DMS53 (cell line): Measurements from ENCODE around the gene PDZK1.
"Not testable (repeated sequence)": the region's sequence is repeated elsewhere in the genome, so short reads cannot be mapped to it uniquely, and the experiment has no call there.

Experiments
- DNase-seq: peaks from one replicate; lab custom pipeline; 2025; lab: John Stamatoyannopoulos, UW

Gene PDZK1

DNA sequence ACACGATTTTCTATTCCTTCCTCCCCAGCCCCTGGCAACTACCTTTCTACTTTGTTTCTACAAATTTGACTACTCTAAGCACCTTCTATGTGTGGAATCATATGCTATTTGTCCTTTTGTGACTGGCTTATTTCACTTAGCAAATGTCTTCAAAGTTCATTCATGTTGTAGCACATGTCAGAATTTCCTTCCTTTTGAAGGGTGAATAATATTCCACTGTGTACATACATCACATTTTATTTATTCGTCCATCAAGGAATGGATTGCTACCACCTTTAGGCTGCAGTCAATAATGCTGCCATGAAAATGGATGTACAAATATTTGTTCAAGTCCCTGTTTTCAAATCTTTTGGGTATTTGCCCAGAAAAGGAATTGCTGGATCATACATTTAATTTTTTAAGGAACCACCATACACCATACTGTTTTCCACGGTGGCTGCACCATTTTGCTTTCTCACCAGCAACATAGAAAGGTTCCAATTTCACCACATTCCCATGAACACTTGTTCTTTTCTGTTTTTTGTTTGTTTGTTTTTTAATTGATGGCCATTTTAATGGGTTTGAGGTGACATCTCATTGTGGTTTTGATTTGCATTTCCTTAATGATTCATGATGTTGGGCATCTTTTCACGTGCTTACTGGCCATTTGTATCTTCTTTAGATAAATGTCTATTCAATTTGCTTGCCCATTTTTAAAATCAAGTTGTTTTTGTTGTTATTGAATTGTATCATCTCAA is 3.3 kb upstream of the PDZK1 start:
- no peak for DNase-seq

DNA sequence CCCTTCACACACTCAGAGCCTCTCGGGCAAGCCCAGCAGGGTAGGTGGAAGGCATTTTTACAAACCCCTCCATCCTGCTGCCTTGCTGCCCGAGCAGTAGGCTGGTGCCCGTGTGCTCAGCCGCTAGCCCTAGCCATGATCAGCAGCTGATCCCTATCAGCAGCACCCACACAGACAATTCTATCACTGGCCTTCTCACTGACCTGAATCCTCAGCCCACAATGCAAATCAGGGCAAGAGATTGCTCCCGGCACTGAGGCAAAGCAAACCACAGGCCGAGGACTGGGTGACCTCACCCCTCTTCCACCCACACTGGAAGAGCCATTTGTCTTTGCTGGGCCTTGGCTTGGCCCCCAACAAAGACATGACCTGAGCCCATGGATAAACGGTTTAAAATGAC is 895 bp upstream of the PDZK1 start:
- DNase-seq = no peak

DNA sequence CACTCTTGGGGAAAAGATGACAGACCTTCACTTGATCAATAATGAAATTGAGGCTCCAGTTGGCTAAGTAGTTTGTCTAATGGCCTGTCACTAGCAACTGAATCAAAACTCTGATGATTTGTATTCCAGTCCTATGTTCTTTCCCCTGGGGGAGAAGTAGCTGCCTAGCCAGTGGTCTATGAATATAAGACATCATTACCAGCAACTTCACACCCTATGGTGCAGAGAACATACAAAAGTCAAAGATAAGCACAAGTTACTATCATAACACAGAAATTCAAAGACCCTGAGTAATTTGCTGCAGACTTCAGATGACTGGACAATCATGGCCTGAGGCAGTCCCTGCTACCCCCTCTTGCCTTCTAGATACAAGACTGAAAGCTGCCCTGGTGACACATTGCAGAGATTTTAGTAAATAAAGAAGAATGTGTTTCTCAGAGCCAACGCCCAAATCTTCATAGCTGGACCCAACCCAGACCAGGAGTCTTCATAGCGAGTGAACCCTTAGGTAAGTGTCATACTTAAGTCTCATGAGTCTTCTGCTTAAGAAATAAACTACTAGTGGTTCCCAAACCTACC is 993 bp downstream of the PDZK1 start:
- DNase-seq = no peak

DNA sequence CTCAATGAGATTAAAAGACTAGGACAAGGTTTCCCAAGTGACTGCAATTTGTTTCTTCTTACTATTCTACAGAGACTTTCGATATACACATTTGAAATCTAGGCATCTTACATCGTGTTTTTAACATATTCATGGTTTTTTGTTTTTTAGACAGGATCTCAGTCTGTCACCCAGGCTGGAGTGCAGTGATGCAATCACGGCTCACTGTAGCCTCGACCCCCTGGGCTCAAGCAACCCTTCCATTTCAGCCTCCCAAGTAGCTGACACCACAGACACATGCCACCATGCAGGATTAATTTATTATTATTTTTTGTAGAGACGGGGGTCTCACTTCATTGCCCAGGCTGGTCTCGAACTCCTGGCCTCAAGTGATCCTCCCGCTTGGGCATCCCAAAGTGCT is 1.5 kb downstream of the PDZK1 start:
- DNase-seq = no peak

DNA sequence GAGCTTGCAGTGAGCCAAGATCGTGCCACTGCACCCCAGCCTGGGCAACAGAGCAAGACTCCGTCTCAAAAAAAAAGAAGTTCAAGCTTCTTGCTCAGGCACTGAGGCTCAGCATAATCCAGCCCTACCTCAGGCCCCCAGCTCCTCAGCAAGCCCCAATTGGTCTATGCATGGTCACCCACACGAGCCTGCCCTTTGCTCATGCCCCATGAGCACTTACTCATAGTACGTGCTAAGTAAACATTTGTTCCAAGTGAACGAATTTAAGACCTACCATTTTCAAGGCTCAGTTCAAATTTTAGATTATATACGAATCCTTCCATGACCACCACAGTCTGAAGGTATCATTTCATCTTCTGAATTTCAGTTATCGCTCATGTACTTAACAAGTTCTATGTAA is 4.3 kb downstream of the PDZK1 start:
- no peak for DNase-seq

DNA sequence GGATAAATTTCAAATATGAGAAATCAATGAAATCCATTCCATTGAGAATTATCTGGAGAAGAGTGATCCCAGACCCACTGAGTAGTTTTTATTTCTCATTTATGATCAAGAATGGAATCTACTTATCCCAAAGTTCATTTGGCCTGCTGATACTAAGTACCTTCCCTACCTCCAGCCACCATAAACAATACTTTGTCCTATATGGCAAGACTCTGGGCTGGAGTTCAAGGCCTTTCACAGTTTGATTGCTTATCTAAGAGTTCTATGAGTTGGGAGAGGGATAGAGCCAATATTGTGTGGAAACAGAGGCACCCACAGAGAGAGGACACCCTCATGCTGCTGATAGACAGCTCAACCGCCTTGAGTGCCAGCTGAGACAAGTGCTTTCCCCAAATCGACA is 5.1 kb downstream of the PDZK1 start:
- no peak for DNase-seq

DNA sequence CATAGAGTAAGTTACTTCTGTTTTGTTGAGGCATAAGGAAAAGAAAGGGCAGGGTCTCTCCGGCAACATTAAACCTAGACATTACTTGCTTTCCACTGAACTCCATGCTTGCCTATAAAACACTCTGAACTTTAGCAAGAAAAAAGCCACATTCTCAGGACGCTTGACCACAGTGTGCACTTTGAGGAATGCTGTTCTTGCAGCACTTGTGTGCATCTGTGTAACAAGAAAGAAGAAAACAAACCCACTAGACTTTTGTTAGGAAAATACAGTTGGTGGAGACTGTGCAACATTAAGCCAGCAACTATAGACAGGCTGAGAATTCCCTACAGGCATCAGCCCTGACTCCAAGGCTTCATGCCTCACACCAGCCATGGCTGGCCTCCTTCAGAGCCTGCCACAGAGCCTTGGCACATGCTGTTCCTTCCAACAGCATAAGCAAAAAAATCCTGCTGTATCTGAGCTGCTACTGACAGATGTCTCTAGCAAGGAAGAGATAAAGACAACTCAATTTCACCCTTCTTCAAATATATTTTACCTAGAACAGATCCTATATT is 5.8 kb downstream of the PDZK1 start:
- DNase-seq = no peak

DNA sequence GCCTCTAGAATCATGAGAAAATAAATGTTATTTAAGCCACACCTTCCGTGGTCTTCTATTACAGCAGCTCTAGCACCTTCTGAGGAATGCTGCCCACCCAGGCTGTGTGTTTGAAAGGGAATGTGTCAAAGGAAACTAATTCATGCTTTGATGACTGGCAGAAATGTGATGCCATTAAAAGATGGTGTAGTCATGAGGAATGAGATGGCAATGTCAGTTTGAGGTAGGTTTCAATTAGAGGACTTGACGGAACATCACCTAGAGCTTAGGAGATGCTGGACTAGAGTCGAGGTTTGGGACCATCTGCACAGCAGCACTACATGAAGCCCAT is 10.6 kb downstream of the PDZK1 start:
- DNase-seq = no peak

DNA sequence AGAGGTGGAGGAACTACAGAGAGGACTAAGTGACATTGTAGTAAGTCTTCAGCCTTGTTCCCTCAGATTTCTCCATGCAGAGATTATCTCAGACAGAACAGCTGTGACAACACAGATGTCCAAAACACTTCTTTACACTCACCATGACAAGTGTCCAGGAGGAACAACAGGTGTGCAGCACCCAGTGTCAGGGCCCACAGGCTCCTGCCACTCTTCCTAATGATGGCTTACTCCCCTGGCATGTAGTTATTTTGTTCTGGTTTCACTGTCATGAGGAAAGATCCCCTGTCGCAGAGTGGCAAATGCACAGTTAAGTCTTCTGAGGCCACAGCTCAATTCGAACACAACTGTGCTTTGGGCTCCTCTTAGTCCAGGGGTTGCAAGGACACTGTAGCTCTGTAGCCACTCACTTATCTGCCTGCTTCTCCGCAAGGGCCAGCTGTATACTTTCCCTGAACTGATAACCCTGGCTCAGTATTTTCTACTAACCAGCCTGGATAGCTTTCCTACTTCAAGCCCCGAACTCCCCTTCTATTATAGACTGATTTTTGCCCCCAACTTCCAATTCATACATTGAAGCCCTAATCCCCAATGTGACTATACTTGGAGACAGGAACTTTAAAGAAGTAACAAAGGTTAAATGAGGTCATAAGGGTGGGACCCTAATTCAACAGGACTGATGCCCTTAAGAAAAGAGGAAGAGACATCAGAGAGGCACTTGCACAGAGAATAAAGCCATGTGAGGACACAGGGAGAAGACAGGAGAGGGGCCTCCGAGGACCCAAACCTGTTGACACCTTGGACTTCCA is 11.1 kb downstream of the PDZK1 start:
- DNase-seq = peak; percentile 80

DNA sequence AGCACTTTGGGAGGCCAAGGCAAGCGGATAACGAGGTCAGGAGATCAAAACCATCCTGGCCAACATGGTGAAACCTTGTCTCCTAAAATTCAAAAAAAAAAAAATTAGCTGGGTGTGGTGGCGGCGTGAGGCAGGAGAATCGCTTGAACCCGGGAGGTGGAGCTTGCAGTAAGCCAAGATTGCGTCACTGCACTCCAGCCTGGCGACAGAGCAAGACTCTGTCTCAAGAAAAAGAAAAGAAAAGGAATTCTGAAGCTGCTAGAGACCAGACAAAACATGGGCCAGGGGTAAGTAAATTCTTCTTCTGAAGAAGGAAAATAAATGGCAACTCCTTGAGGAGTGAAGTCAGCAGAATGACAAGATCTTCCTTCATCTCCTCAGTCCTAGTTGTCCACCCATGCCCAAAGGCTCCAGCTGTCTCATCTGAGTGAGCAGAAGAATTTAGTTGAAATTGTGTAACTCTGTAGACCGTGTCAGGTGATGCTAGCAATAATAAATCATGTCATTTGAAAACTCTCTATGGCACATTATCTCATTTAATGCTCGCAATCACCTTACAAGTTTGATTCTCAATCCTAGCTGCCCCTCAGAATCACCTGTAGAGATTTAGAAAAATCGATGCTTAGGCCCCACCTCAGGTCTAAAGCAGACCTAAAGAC is 14.3 kb downstream of the PDZK1 start:
- no peak for DNase-seq

DNA sequence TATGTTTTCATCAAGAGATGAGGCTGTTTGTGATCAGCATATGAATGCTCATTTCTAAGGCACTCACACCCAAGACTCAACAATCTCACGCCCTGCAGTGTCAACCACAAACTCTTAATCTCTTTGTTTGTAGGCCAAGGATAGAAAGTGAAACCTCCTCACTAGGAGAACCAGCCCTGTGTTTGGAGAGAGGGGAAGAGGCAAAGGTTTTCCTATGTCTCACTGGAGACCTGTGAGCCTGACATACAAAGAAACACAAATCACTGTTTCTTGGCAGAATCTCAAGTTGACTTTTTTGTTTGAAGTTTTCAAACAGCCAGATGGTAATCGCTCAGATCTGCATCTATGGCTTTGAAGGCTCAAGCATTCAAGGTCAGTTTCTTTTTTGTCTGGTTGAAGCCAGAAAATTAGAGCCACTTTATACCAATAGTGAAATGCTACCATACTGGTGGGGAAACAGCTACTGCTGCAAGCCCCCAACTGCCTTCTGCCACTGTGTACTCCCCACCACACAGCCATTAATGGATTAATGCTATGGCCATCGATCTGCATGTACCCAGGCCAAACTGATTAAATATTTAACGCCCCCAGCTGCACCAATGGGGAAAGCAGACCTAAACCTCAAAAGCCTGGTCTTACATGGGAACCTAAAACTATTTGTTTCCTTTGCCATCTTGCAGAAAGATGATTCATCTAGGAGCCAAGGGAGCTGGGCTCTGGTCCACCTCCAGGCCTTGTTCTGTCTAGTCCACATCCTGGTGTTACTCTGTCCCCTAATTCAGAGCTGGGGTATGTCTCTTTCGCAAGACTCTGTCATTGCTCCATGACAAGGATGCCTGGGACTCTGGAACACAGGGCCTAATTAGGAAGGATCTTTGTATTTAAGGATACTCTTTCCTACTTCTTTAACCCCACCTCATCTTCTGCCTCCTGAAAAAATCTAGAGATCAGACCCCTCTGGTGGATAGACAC is 16.3 kb downstream of the PDZK1 start:
- DNase-seq = peak; percentile 15

DNA sequence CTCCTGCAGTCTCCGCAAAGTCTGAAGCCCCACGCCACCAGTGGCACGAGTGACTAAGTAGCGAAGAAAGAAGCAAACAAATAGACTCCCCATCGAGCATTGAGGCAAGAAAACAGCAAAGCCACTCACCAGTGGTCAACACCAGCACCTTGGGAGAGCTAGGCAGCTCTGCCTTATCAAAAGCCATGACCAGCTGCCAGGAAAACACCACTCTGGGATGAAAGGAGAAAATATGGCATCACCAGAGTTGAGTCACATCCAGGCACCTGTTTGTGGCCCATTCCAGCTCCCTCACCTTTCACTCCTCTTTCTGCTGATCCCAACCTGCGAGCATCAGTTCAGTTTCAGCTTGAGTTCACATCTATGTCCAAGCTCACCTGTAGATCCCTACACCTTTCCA is 17.2 kb downstream of the PDZK1 start:
- DNase-seq = peak; percentile 46

DNA sequence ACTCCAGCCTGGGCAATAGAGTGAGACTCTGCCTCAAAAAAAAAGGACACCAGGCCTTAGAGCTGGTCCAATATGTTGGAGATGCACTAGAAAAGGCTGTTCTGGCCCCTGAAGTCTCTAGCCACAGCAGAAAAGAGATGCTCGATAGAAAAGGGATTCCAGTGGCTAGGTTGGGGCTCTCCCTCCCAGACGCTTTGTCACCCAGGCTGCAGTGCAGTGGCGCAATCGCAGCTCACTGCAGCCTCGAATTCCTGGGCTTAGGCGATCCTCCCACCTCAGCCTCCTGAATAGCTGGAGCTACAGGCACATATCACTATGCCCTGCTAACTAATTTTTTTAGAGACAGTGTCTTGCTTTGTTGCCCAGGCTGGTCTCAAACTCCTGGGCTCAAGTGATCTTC is 18.2 kb downstream of the PDZK1 start:
- DNase-seq = no peak

DNA sequence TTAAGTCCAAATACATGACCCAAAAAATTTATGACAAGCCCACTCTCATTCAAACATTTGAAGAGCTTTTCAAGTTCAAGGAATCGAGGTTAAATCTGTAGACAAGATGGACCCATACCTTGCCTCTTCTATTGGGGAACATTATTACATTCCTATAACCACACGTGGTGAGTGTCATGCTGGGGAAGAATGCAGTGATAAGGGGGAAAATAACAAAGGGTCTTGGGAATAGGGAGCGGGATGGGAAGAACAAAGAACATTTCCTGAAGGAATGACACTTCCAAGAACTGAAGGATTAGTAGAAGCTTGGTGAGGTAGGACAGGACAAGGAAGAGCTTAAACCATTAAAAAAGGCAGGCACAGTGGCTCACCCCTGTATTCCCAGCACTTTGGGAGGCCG is 18.8 kb downstream of the PDZK1 start:
- no peak for DNase-seq

DNA sequence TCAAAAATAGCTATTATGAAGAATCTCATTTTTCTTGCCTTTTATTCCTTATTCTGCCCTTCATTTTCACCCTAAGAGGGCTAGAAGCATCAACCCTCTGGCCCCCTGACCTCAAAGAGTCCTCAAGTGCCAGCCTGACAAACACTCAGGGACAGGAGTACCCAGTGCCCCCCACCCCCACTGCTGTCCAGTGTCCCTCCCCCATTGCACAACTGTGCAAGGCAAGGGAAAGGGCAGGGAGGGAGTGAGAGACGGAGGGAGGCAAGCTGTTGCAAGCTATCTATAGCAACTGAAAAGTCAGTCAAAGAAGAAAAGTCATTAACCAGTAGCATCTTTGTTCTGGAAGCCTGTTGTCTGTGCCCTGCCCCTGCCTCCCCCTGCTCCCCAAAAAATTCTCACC is 21.1 kb downstream of the PDZK1 start:
- DNase-seq = not testable (repeated sequence)

DNA sequence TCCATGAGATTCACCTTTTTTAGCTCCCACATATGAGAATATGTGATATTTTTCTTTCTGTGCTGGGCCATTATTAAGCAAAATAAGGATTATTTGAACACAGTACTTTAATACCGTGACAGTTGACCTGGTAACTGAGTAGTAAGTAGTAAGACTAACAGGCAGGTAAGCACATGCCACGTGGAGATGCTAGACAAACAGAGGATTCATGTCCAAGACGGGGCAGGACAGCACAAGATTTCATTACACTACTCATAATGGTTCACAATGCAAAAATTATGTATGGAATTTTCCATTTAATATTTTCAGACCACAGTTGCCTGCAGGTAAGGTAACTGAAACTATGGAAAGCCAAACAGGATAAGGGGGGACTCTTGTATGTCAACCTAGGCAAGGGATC is 22.3 kb downstream of the PDZK1 start:
- not testable (repeated sequence) for DNase-seq

DNA sequence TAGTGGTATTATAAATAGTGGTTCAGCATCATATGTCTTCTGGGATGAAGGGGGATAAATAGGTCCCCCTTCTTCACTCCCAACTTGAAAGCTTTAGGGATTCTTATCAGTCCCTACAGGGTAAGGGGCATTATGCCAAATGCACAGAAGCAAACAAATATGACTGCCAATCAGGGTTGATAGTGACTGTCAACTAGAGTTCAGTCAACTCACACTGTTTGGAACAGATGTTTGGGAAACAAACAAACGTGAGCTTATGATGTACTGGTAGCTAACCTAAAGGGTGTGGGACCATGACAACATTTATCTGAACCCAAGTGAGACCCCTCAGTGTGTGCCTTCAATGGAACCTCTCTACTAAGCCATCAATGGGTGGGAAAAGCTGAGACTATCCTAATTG is 34.0 kb downstream of the PDZK1 start:
- not testable (repeated sequence) for DNase-seq

DNA sequence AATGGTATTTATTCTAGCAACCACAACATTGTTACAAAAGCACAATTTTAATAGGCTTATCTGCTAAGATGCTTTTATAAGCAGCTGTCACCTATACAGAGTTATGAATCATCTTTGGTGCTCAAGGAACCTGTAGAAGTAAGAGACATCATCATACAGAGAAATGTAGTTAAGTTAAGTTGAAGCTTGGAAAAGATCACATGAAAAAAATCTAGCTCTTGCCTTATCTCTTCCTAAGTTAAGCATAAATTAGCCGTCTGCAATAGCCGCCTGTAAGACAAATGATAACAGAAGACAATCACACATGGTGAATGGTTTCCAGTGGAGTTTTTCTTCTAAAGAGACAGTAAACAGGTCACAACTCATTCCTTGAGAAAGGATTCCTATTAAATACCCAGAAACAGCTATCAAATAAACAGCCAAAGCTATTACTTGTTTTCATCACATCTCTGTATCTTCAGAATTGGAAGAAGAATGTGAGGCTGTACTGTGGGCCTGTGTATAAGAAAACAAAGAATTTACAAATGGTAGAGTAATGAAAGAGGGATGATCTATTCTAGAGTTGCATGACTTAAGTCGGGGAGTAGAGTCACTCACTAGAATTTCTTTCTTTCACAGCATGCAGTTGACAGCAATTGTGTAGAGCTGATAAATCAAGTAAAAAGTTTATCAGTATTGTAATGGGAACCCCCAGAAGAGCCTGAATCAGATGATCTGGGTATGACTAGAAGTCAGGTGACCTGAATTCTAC is 36.0 kb downstream of the PDZK1 start:
- not testable (repeated sequence) for DNase-seq

DNA sequence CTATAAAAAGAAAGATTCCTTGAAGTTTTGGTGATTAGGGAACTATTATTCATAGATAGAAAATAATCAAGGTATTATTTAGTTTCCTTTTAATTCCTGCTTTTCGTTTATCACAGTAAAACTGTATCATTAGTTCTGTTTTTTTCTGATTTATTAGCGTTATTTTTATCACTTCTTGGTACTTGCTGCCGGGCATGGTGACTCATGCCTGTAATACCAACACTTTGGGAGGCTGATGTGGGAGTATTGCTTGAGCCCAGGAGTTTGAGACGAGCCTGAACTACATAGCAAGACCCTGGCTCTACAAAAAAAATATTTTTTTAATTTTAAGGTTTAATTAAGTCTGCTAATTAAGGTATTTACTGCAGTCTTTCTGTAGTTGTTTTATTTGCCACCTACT is 42.2 kb downstream of the PDZK1 start:
- DNase-seq = not testable (repeated sequence)

DNA sequence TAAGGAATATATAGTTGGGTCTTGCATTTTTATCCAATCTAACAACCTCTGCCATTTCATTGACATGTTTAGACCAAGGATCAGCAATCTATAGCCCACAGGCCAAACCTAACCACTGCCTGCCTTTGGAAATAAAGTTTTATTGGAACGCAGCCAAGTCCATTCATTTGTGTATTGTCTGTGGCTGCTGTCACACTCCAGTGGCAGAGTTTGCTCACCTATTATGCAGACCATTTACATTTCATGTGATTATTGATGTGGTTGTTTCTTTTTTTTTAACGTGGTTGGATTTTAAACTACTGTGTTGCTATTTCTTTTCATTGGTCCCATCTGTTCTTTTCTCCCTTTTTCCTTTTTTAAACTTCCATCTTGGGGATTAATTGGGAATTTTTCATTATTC is 44.7 kb downstream of the PDZK1 start:
- peak; percentile 81 for DNase-seq
